ENCODE data around the gene RENBP.

GRCh38 chrX:153944140-153944799 is at the start of gene RENBP:
- TF ChIP-seq POLR2A (IDR thresholded peaks at IDR 0.05) = no peak
- TF ChIP-seq POLR2AphosphoS5 (IDR thresholded peaks at IDR 0.05) = no peak
